ENCODE results near the gene CCNC.

DNA sequence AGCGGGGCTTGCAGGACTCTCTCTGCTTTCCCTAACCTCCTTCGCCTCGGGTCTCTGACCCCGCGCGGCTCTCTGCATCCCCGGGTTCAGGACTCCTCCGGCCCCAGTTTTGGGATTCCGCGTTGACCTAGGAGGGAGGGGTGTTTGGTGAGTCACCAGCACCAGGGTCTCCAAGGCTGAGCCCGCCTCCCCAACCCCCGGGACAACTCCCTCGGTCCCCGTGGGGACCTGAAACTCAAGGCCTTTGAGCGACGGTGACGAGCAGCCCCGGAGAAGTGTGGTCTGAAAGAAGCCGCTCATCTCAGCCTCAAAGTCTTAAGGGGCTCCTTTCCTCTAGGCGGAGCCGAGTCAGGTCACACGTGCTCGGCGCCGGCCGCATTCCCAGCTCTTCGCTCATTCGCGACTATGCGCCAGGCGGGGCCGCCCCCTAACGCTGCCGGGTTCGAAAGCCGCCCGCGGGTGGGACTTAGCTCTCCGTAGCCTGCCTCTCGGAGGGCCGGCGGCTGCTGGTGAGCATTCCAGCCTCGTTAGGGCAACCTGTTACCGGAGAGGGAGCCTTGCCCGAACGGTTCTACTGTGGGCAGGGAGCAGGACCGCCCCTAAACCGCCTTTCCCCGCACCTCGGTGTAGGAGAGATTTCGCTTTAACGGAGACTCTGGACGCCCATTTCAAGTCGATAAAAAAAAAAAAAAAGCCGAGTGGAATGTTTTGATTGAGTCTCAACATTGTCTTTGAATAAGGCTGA is 35.1 kb upstream of the CCNC start:
- TF ChIP-seq, protein P1, sequence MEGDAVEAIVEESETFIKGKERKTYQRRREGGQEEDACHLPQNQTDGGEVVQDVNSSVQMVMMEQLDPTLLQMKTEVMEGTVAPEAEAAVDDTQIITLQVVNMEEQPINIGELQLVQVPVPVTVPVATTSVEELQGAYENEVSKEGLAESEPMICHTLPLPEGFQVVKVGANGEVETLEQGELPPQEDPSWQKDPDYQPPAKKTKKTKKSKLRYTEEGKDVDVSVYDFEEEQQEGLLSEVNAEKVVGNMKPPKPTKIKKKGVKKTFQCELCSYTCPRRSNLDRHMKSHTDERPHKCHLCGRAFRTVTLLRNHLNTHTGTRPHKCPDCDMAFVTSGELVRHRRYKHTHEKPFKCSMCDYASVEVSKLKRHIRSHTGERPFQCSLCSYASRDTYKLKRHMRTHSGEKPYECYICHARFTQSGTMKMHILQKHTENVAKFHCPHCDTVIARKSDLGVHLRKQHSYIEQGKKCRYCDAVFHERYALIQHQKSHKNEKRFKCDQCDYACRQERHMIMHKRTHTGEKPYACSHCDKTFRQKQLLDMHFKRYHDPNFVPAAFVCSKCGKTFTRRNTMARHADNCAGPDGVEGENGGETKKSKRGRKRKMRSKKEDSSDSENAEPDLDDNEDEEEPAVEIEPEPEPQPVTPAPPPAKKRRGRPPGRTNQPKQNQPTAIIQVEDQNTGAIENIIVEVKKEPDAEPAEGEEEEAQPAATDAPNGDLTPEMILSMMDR (IDR thresholded peaks at IDR 0.05; ENCODE audit: poor library complexity, severe bottlenecking): no peak
- TF ChIP-seq POLR2AphosphoS5 (IDR thresholded peaks at IDR 0.05) (peak; percentile 54), SMC3 (conservative IDR thresholded peaks at IDR 0.05; ENCODE audit: poor library complexity) (no peak), EP300 (conservative IDR thresholded peaks at IDR 0.05; ENCODE audit: poor library complexity, severe bottlenecking) (no peak), TAF1 (IDR thresholded peaks at IDR 0.05; ENCODE audit: low read depth) (no peak), EZH2 (IDR thresholded peaks at IDR 0.05; ENCODE audit: borderline replicate concordance, insufficient read depth, low read length, poor library complexity, severe bottlenecking) (peak; percentile 81)

Data from neural cell (in vitro differentiated cells).